ENCODE results near the gene PKD1. TPM values are rescaled to one million over a fixed set of nuclear protein-coding genes. Genes with fewer than 3 reads are reported as not detected.
"Not testable (repeated sequence)": the region's sequence is repeated elsewhere in the genome, so short reads cannot be mapped to it uniquely, and the experiment has no call there.

Gene PKD1
- polyA plus RNA-seq, 4 donors: 55.0 to 101 (median 69.2) TPM

DNA sequence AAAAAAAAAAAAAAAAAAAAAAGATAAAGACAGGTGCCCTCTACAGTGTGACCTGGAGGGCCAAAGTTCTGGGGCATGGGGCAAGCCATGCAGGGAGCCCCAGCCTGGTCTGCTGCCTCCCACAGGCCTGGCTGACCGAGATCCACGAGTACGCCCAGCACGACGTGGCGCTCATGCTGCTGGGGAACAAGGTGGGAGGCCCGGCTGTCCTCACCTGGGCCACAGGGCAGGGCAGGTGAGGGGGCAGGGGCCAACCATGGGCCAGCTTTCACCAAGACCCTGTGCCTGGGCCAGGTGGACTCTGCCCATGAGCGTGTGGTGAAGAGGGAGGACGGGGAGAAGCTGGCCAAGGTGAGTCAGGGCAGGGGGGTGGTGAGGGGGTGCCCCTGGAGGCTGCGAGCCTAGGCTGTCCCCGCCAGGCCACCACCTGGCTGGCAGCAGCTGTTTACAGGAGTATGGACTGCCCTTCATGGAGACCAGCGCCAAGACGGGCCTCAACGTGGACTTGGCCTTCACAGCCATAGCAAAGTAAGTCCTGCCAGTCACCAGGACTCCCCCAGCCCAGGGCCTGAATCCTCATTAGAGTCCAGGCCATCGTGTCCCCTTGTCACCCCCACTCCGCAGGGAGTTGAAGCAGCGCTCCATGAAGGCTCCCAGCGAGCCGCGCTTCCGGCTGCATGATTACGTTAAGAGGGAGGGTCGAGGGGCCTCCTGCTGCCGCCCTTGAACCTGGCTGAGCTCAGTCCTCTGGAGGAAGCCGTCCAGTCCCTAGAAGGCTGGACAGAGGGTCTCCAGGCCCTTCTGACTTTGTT lies 17.2 kb upstream of the PKD1 start:
- DNase-seq (ENCODE audit: low read depth in 4 of 4, low spot score in 3 of 4): no peak

GRCh38 chr16:2151188-2152091 lies 15.7 kb upstream of the PKD1 start:
- DNase-seq (ENCODE audit: low read depth in 4 of 4, low spot score in 3 of 4): no peak

GRCh38 chr16:2150418-2151187 lies 14.9 kb upstream of the PKD1 start:
- DNase-seq (ENCODE audit: low read depth in 4 of 4, low spot score in 3 of 4): no peak

DNA sequence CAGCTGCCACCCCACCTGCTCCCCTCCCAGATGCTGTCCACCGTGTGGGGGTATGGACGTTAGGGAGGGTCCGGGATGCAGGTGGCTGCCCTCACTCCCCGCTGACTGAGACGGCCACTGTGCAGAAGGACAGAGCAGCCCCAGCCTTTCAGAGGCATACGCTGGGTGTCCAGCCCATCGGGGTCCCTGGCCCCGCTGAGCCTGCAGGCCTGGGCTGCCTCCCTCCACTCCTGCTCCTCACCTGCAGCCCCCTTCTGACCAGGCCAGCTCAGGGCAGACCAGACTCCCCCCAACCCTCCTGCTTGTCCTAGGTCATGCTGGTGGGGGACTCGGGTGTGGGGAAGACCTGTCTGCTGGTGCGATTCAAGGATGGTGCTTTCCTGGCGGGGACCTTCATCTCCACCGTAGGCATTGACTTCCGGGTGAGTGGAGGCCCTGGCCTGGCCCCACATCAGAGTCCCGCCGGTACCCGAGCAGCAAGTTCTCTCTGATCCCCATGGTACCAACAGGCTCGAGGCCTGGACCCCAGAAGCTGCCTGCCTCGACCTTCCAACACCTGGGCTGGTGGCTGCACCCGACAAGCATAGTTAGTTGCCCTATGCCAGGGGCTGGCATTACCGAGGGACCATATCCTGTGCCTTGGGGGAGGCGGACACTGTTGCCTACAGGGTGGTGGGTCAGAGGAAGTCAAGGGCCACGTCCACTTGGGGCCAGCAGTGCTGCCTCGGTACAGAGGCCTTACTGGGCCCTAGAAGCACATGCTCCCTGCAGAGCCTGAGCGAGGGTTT lies 14.1 kb upstream of the PKD1 start:
- no peak for DNase-seq (ENCODE audit: low read depth in 4 of 4, low spot score in 3 of 4)

DNA sequence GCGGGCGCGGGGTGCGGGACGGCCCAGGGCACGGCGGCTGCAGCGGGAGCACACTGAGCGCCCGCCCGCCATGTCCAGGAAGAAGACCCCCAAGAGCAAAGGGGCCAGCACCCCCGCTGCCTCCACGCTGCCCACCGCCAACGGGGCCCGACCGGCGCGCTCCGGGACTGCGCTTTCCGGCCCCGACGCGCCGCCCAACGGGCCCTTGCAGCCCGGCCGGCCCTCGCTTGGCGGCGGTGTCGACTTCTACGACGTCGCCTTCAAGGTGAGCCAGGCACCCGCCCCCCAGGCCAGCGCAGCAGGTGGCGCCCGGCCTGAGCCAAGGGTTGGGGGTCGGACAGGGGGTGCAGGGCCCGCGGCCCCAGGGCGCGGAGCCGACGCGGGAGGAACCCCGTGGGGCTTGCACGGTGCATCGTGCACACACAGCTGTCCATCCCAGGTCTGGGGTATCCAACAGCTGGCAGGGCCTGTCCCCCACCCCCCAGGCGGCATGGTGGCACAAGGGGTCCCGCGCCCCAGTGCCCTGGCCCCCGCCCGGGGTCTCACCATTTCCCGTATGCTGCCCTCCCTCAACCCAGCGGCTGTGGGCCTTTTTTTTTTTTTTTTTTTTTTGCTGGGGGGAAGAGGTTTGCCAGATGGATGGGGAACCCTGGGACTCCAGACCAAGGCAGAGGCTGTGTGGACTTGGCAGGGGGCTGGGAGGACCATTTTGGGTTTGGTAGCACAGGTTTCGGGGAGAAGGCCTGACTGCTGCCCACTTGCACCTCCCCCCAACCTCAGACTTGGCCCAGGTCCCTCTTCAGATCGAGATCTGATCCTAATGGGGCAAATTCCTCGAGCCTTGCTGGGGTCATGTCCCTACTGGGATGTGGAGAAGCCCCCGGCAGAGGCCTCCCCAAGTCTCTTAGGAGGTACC lies 13.3 kb upstream of the PKD1 start:
- DNase-seq (ENCODE audit: low read depth in 4 of 4, low spot score in 3 of 4): no peak

GRCh38 chr16:2147981-2148671 lies 12.4 kb upstream of the PKD1 start, which contains the start of gene RAB26:
Gene RAB26 (plus strand): TSS chr16:2148625. CDS start chr16:2148784, 159 bp downstream.
- DNase-seq (ENCODE audit: low read depth in 4 of 4, low spot score in 3 of 4): no peak

- DNase-seq (ENCODE audit: low read depth in 4 of 4, low spot score in 3 of 4): no peak
Observed at GRCh38 chr16:2147378-2147777, 11.7 kb upstream of the PKD1 start.

GRCh38 chr16:2145843-2146242 lies 10.1 kb upstream of the PKD1 start:
- no peak for DNase-seq (ENCODE audit: low read depth in 4 of 4, low spot score in 3 of 4)

GRCh38 chr16:2143878-2144485 lies 8.3 kb upstream of the PKD1 start:
- no peak for DNase-seq (ENCODE audit: low read depth in 4 of 4, low spot score in 3 of 4)

- DNase-seq (ENCODE audit: low read depth in 4 of 4, low spot score in 3 of 4): no peak
Observed at GRCh38 chr16:2142942-2143877, 7.5 kb upstream of the PKD1 start.

DNA sequence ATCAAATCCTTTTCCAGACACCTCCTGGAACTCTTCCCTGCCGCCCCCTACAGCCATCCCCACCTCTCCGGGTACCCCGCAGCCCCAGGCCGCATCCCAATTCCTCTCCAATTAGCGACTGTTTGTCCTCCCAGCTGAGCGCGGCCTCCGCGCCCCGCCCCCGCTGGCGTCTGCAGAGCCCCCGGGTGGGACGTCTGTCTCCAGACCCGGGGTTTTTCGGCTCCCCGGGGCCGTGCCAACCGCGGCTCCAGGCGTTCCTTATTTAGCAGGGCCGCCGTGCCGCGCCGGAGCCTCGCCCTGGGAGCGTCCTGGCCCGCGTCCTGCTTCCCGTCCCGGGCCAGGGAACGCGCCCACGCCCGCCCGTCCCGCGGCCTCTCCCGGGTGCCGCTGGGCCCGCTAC lies 627 bp downstream of the PKD1 start:
- not testable (repeated sequence) for DNase-seq (ENCODE audit: low read depth in 4 of 4, low spot score in 3 of 4)

- not testable (repeated sequence) for DNase-seq (ENCODE audit: low read depth in 4 of 4, low spot score in 3 of 4)
Observed at GRCh38 chr16:2133797-2134196, 1.9 kb downstream of the PKD1 start.

GRCh38 chr16:2129890-2130447 lies 5.7 kb downstream of the PKD1 start:
- DNase-seq (ENCODE audit: low read depth in 4 of 4, low spot score in 3 of 4): not testable (repeated sequence)

- DNase-seq (ENCODE audit: low read depth in 4 of 4, low spot score in 3 of 4): not testable (repeated sequence)
Observed at GRCh38 chr16:2129251-2129650, 6.4 kb downstream of the PKD1 start.

DNA sequence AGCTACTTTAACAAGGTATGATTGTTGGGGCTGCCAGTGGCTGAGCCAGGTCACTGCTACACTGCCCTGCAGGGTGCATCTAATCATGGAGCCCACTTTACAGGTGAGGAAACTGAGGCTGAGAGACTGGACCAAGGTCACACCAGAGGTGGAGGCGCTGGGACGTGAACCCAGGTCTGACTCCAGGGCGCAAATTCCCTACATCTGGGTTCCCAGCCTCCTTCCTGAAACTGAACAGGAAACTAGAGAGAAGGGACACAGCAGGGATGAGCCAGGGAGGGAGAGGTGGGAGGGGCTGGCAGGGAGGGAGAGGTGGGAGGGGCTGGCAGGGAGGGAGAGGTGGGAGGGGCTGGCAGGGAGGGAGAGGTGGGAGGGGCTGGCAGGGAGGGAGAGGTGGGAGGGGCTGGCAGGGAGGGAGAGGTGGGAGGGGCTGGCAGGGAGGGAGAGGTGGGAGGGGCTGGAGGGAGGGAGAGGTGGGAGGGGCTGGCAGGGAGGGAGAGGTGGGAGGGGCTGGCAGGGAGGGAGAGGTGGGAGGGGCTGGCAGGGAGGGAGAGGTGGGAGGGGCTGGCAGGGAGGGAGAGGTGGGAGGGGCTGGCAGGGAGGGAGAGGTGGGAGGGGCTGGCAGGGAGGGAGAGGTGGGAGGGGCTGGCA lies 7.9 kb downstream of the PKD1 start:
- DNase-seq (ENCODE audit: low read depth in 4 of 4, low spot score in 3 of 4): not testable (repeated sequence)

Data from right renal pelvis (tissue), 4 donors.